IMR-90 (cell line): Measurements from ENCODE around the gene NHLRC1. TPM values are rescaled to one million over a fixed set of nuclear protein-coding genes. Genes with fewer than 3 reads are reported as not detected.

ENCODE experiments used
- ATAC-seq: fragments of 200-7000 bp; cut with Tn5 transposase; 2 replicates; pipeline ENCODE4 v1.9.1; 2020; ENCODE audit warnings: low read depth, mild to moderate bottlenecking, moderate library complexity
- BruUV-seq: library from RNA; stranded (reverse); fragments of 400-500 nt; replicated peaks from 2 replicates; lab custom pipeline; 2021; lab: Mats Ljungman, UMichigan
- CTCF ChIA-PET: fragments of 300-600 bp; formaldehyde crosslinking; extraction: SDS; loops from one replicate; lab custom pipeline; 2021; ENCODE audit warnings: antibody characterized with exemption; lab: Yijun Ruan, JAX
- POLR2A ChIA-PET: fragments of 300-600 bp; sonication (Branson Sonifier 250); formaldehyde crosslinking; loops from one replicate; lab custom pipeline; 2022; ENCODE audit warnings: antibody characterized with exemption; ENCODE audit not compliant: unreplicated experiment; lab: Charles Lee
- DNase-seq: peaks from one replicate; pipeline ENCODE4 v3.0.0; 2013
- H2AFZ ChIP-seq: replicated peaks from 2 replicates; pipeline ENCODE3; 2013; ENCODE audit warnings: low read length, mild to moderate bottlenecking; ENCODE audit not compliant: poor library complexity
- H2AK5ac ChIP-seq: 2 replicates; pipeline ENCODE4 v1.6.1; 2013; ENCODE audit warnings: low read depth, low read length, inconsistent platforms
- H2AK9ac ChIP-seq: replicated peaks from 2 replicates; pipeline ENCODE3; 2013; ENCODE audit warnings: mild to moderate bottlenecking, low read depth, low read length, moderate library complexity; ENCODE audit not compliant: poor library complexity
- H2BK120ac ChIP-seq: 2 replicates; pipeline ENCODE4 v1.6.1; 2013; ENCODE audit warnings: low read depth, low read length, inconsistent platforms
- H2BK15ac ChIP-seq: 3 replicates; pipeline ENCODE4 v1.6.1; 2013; ENCODE audit warnings: low read depth, low read length, inconsistent platforms
- H2BK20ac ChIP-seq: 2 replicates; pipeline ENCODE4 v1.6.1; 2013; ENCODE audit warnings: low read depth, mild to moderate bottlenecking, inconsistent platforms, low read length, moderate library complexity
- H2BK5ac ChIP-seq: 2 replicates; pipeline ENCODE4 v1.6.1; 2013; ENCODE audit warnings: mild to moderate bottlenecking, low read depth, low read length, inconsistent platforms; ENCODE audit not compliant: poor library complexity, severe bottlenecking
- H3K14ac ChIP-seq: replicated peaks from 2 replicates; pipeline ENCODE4 v1.6.1; 2013; ENCODE audit warnings: low read depth, low read length, inconsistent platforms
- H3K18ac ChIP-seq: 2 replicates; pipeline ENCODE4 v1.6.1; 2013; ENCODE audit warnings: low read depth, low read length, control low read depth
- H3K23ac ChIP-seq: 2 replicates; pipeline ENCODE4 v1.6.1; 2013; ENCODE audit warnings: low read depth, low read length, inconsistent platforms
- H3K27ac ChIP-seq: 2 replicates; pipeline ENCODE4 v1.5.1; 2013; ENCODE audit warnings: mild to moderate bottlenecking, control low read depth, low read length; ENCODE audit not compliant: insufficient read depth
- H3K27me3 ChIP-seq: 2 replicates; pipeline ENCODE4 v1.6.1; 2013; ENCODE audit warnings: low read length; ENCODE audit not compliant: control insufficient read depth, insufficient read depth
- H3K36me3 ChIP-seq: 2 replicates; pipeline ENCODE4 v1.6.1; 2013; ENCODE audit warnings: low read length, mixed read lengths; ENCODE audit not compliant: control insufficient read depth, insufficient read depth
- H3K4ac ChIP-seq: 2 replicates; pipeline ENCODE4 v1.6.1; 2013; ENCODE audit warnings: low read depth, low read length, inconsistent platforms
- H3K4me1 ChIP-seq: 2 replicates; pipeline ENCODE4 v1.6.1; 2013; ENCODE audit warnings: low read length, mixed read lengths; ENCODE audit not compliant: control insufficient read depth, insufficient read depth
- H3K4me2 ChIP-seq: 2 replicates; pipeline ENCODE4 v1.6.1; 2013; ENCODE audit warnings: low read depth, mild to moderate bottlenecking, control low read depth, low read length, moderate library complexity
- H3K4me3 ChIP-seq: 2 replicates; pipeline ENCODE4 v1.5.1; 2013; ENCODE audit warnings: low read depth, mild to moderate bottlenecking, control low read depth, low read length, moderate library complexity; ENCODE audit not compliant: insufficient read depth
- H3K56ac ChIP-seq: 2 replicates; pipeline ENCODE4 v1.6.1; 2013; ENCODE audit warnings: low read length, inconsistent platforms; ENCODE audit not compliant: insufficient read depth; ENCODE audit errors: extremely low read depth
- H3K79me1 ChIP-seq, 2 experiments: 2 replicates each; pipeline ENCODE4 v1.6.1; 2013; ENCODE audit warnings: low read length in 2 of 2, inconsistent platforms in 1 of 2, low read depth in 1 of 2
- H3K9ac ChIP-seq: 2 replicates; pipeline ENCODE4 v1.6.1; 2013; ENCODE audit warnings: low read depth, low read length, control low read depth
- H3K9me1 ChIP-seq: 2 replicates; pipeline ENCODE4 v1.6.1; 2013; ENCODE audit warnings: low read length, inconsistent platforms; ENCODE audit not compliant: insufficient read depth
- H3K9me3 ChIP-seq: 2 replicates; pipeline ENCODE4 v1.6.1; 2013; ENCODE audit warnings: low read length; ENCODE audit not compliant: control insufficient read depth, insufficient read depth
- H4K20me1 ChIP-seq: 2 replicates; pipeline ENCODE4 v1.6.1; 2013; ENCODE audit warnings: low read length, inconsistent platforms; ENCODE audit not compliant: insufficient read depth
- H4K5ac ChIP-seq: 2 replicates; pipeline ENCODE4 v1.6.1; 2013; ENCODE audit warnings: mild to moderate bottlenecking, low read depth, low read length, control low read depth
- H4K8ac ChIP-seq, 2 experiments: 2 replicates each; pipeline ENCODE4 v1.6.1; 2013; ENCODE audit warnings: low read depth in 2 of 2, low read length in 2 of 2, control low read depth in 1 of 2, inconsistent platforms in 1 of 2
- H4K91ac ChIP-seq: 2 replicates; pipeline ENCODE4 v1.6.1; 2013; ENCODE audit warnings: low read depth, low read length, inconsistent platforms; ENCODE audit not compliant: insufficient read depth
- BHLHE40 ChIP-seq: fragments of 150-350 bp; IDR thresholded peaks from 2 replicates; pipeline ENCODE4 v1.6.1; 2016; ENCODE audit warnings: mild to moderate bottlenecking, low read depth, low read length
- CEBPB ChIP-seq: IDR thresholded peaks from 2 replicates; pipeline ENCODE4 v1.6.1; 2012; ENCODE audit warnings: low read depth, low read length, improper control_type of control experiment
- FOS ChIP-seq: fragments of 150-350 bp; IDR thresholded peaks from 2 replicates; pipeline ENCODE4 v1.6.1; 2016; ENCODE audit warnings: low read depth, low read length
- MAZ ChIP-seq: IDR thresholded peaks from 2 replicates; pipeline ENCODE4 v1.6.1; 2012; ENCODE audit warnings: low read depth, mild to moderate bottlenecking, low read length, improper control_type of control experiment, moderate library complexity, borderline replicate concordance
- MXI1 ChIP-seq: IDR thresholded peaks from 2 replicates; pipeline ENCODE4 v1.6.1; 2012; ENCODE audit warnings: low read depth, mild to moderate bottlenecking, low read length, moderate library complexity, borderline replicate concordance
- RAD21 ChIP-seq: IDR thresholded peaks from 2 replicates; pipeline ENCODE4 v1.6.1; 2012; ENCODE audit warnings: low read length, improper control_type of control experiment
- SMC3 ChIP-seq: fragments of 150-350 bp; IDR thresholded peaks from 2 replicates; pipeline ENCODE4 v1.6.1; 2016; ENCODE audit warnings: low read depth, mild to moderate bottlenecking, antibody characterized with exemption, low read length, moderate library complexity
- WGBS, 2 experiments: methylation state at CpG; one replicate each; pipeline versions ENCODE4 v1.1.5 to v1.1.7; 2013; ENCODE audit warnings: missing lambda C conversion rate in 2 of 2; ENCODE audit not compliant: insufficient read length in 1 of 2; ENCODE audit errors: extremely low coverage in 2 of 2; 5-methylcytosine and 5-hydroxymethylcytosine counted together
- dilution Hi-C: fragments of 300-500 bp; cut with HindIII; formaldehyde crosslinking; loops from one replicate; pipeline ENCODE4 v1.14.3; 2018; ENCODE audit warnings: low sequenced_read_pairs; ENCODE audit not compliant: unreplicated experiment
- in situ Hi-C: fragments of 300-500 bp; cut with MboI; formaldehyde crosslinking; loops from 3 replicates; pipeline ENCODE4 v1.14.3; 2019; ENCODE audit warnings: low sequenced_read_pairs, inconsistent platforms, mixed read lengths
- intact Hi-C: fragments of 100-400 bp; cut with micrococcal nuclease; formaldehyde crosslinking; loops from 2 replicates; pipeline ENCODE4 v1.10.0; 2022
- polyA plus RNA-seq, 3 experiments: library from polyadenylated mRNA; depleted of rRNA; stranded (reverse); fragments of >200 nt; gene quantifications; 2 replicates each; pipeline ENCODE4 v1.2.3, GENCODE V29; 2012; ENCODE audit warnings: low replicate concordance in 1 of 3
- total RNA-seq: library from RNA; depleted of rRNA; stranded (reverse); fragments of >200 nt; gene quantifications from 2 replicates; pipeline ENCODE4 v1.2.3, GENCODE V29; 2012
- TF ChIP-seq, protein P1 (sequence below): conservative IDR thresholded peaks from 2 replicates; pipeline ENCODE4 v1.5.1; 2012; ENCODE audit warnings: mild to moderate bottlenecking, low read depth, low read length, improper control_type of control experiment

The NHLRC1 gene
- total and polyA plus RNA-seq, 2 of the 4 experiments (the other 2 are of a cell fraction), result 1.1 TPM

DNA sequence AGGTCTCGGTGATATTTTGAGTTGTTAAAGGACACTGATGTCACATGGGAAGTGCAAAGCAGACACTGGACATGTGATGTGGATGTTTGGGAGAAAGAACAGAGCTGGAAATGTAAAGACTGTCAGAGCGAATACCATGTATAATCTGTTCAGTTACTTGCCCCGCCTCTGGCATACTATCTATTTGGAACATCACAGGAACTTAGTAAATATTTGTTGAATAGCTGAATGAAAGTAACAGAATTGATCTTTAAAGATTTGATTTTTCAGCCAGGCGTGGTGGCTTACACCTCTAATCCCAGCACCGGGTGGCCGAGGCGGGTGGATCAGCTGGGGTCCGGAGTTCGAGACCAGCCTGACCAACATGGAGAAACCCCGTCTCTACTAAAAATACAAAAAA lies 13.8 kb upstream of the NHLRC1 start:
- ChIA-PET CTCF (no interaction called here), POLR2A (no interaction called here)
- no peak for ATAC-seq
- Histone ChIP-seq H2AK9ac (no peak overlapping the region), H3K36me3 (peaks cover 7% of the 10 kb centered on the region), H3K9me3 (no peaks in the 10 kb centered on the region), H3K9me1 (no peaks in the 10 kb centered on the region; the same call in 1 of the 2 replicates), H3K4ac (no peak overlapping the region), H3K56ac (no peak overlapping the region), H2BK5ac (no peak overlapping the region), H4K91ac (no peak overlapping the region), H4K20me1 (no peaks in the 10 kb centered on the region), H3K9ac (no peak overlapping the region), H3K79me1 (no peaks in the 10 kb centered on the region), H3K4me2 (no peak overlapping the region), H3K27me3 (no peaks in the 10 kb centered on the region), H3K23ac (no peak overlapping the region), H2AK5ac (no peak overlapping the region), H2AFZ (no peak overlapping the region), H2BK120ac (no peak overlapping the region), H3K4me1 (no peaks in the 10 kb centered on the region), H2BK20ac (no peak overlapping the region), H4K8ac (no peak overlapping the region), H3K27ac (no peak overlapping the region), H3K18ac (no peak overlapping the region), H3K4me3 (no peak overlapping the region), H3K14ac (no peak overlapping the region), H2BK15ac (no peak overlapping the region), H4K5ac (no peak overlapping the region)
- dilution Hi-C loops, result no loop called here
- intact Hi-C loops, result no loop called here
- no TSS peak for BruUV-seq
- 95% methylated on average over 2 of the region's 10 CpGs; no CpG with 5 or more reads in 1 of the 2 experiments for WGBS, 2 experiments
- DNase-seq, result no peak
- in situ Hi-C loops, result no loop called here
- TF ChIP-seq BHLHE40, result no peak
- TF ChIP-seq, protein P1, sequence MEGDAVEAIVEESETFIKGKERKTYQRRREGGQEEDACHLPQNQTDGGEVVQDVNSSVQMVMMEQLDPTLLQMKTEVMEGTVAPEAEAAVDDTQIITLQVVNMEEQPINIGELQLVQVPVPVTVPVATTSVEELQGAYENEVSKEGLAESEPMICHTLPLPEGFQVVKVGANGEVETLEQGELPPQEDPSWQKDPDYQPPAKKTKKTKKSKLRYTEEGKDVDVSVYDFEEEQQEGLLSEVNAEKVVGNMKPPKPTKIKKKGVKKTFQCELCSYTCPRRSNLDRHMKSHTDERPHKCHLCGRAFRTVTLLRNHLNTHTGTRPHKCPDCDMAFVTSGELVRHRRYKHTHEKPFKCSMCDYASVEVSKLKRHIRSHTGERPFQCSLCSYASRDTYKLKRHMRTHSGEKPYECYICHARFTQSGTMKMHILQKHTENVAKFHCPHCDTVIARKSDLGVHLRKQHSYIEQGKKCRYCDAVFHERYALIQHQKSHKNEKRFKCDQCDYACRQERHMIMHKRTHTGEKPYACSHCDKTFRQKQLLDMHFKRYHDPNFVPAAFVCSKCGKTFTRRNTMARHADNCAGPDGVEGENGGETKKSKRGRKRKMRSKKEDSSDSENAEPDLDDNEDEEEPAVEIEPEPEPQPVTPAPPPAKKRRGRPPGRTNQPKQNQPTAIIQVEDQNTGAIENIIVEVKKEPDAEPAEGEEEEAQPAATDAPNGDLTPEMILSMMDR, result no peak
- TF ChIP-seq MAZ, result no peak
- no peak for TF ChIP-seq CEBPB
- no peak for TF ChIP-seq FOS
- TF ChIP-seq MXI1, result no peak
- no peak for TF ChIP-seq SMC3
- no peak for TF ChIP-seq RAD21
